A673 (cell line): ENCODE measurements around the gene BSPRY.

Experiments used
- CTCF ChIP-seq: fragments of 300-800, 200-600 bp; sonication (generic); conservative IDR thresholded peaks from 2 replicates; pipeline ENCODE4 v1.5.1; 2017; ENCODE audit warnings: low read depth, mild to moderate bottlenecking, antibody characterized with exemption, low read length, moderate library complexity, mixed read lengths
- EZH2 ChIP-seq: fragments of 200-600 bp; sonication (generic); IDR thresholded peaks from 2 replicates; pipeline ENCODE4 v1.6.1; 2017; ENCODE audit warnings: borderline replicate concordance, low read depth, mild to moderate bottlenecking, mixed read lengths, antibody characterized with exemption, low read length; ENCODE audit not compliant: poor library complexity, severe bottlenecking

- TF ChIP-seq CTCF (no peak), EZH2 (no peak)
Observed at GRCh38 chr9:113417370-113417769, 68.0 kb downstream of the BSPRY start.
